Measurements from ENCODE around the gene ECE2.
A peak's percentile ranks its signal among the peaks of the same experiment; 100 is the strongest.

ECE2 gene

GRCh38 chr3:184320104-184320445, 44.3 kb downstream of the ECE2 start:
- H3K27me3 ChIP-seq = no peaks in the 10 kb centered on the region
- H3K9ac ChIP-seq = peak overlapping the region in 6 of 11 experiments; percentile 24 to 56 (median 47); a peak in 7 of 22 replicates
- peak overlapping the region in 1 of 10 experiments; percentile 28; a peak in 2 of 20 replicates for H3K4me3 ChIP-seq
- H4K20me1 ChIP-seq = peaks cover 91 to 100% (median 99%) of the 10 kb centered on the region in 11 experiments
- peak overlapping the region in 6 of 11 experiments; percentile 44 to 98 (median 89); a peak in 9 of 22 replicates for H3K4me2 ChIP-seq
- peak overlapping the region in 7 of 11 experiments; percentile 36 to 70 (median 54); a peak in 11 of 22 replicates for H3K27ac ChIP-seq
- peaks cover 35 to 64% (median 46%) of the 10 kb centered on the region in 10 experiments for H3K4me1 ChIP-seq
- no peak for TF ChIP-seq Cebpa-rat (IDR thresholded peaks at IDR 0.05)
- no peaks in the 10 kb centered on the region for H3K9me3 ChIP-seq (replicated peaks in 1 of 11)
- H3K36me3 ChIP-seq = peaks cover 78 to 93% (median 92%) of the 10 kb centered on the region in 11 experiments

- peaks cover 26 to 55% (median 36%) of the 10 kb centered on the region in 10 experiments for H3K4me1 ChIP-seq
- H3K36me3 ChIP-seq = peaks cover 89 to 99% (median 98%) of the 10 kb centered on the region in 11 experiments
- peak overlapping the region in 2 of 11 experiments; percentile 22 to 25; a peak in 2 of 22 replicates for H3K4me2 ChIP-seq
- no peaks in the 10 kb centered on the region for H3K27me3 ChIP-seq
- no peaks in the 10 kb centered on the region for H3K9me3 ChIP-seq (replicated peaks in 1 of 11)
- no peak overlapping the region for H3K27ac ChIP-seq
- no peak for TF ChIP-seq Cebpa-rat (IDR thresholded peaks at IDR 0.05)
- peak overlapping the region in 1 of 11 experiments; percentile 13; a peak in 1 of 22 replicates for H3K9ac ChIP-seq
- no peak overlapping the region for H3K4me3 ChIP-seq
- H4K20me1 ChIP-seq = peaks cover 98 to 100% (median 99%) of the 10 kb centered on the region in 11 experiments
Measured at GRCh38 chr3:184321666-184322065, 45.8 kb downstream of the ECE2 start.

- 0 out of 22 replicates have a peak, but pooled peaks of 1 of the 11 experiments have one; percentile 7 for TF ChIP-seq Cebpa-rat (IDR thresholded peaks at IDR 0.05)
- no peak overlapping the region for H3K27ac ChIP-seq
- no peak overlapping the region for H3K4me2 ChIP-seq
- H3K4me1 ChIP-seq = peaks cover 13 to 43% (median 24%) of the 10 kb centered on the region in 10 experiments; a peak in 19 of 20 replicates
- H3K9ac ChIP-seq = no peak overlapping the region
- H3K27me3 ChIP-seq = no peaks in the 10 kb centered on the region
- peaks cover 89 to 99% (median 98%) of the 10 kb centered on the region in 11 experiments for H3K36me3 ChIP-seq
- no peak overlapping the region for H3K4me3 ChIP-seq
- no peaks in the 10 kb centered on the region for H3K9me3 ChIP-seq (replicated peaks in 1 of 11)
- peaks cover 98 to 100% (median 99%) of the 10 kb centered on the region in 11 experiments for H4K20me1 ChIP-seq
Measured at GRCh38 chr3:184322731-184323487, 47.1 kb downstream of the ECE2 start.

- Histone ChIP-seq H3K4me3 (no peak overlapping the region), H3K9me3 (replicated peaks in 1 of 11) (no peaks in the 10 kb centered on the region), H4K20me1 (peaks cover 98 to 100% (median 99%) of the 10 kb centered on the region in 11 experiments), H3K9ac (no peak overlapping the region), H3K4me2 (no peak overlapping the region), H3K36me3 (peaks cover 89 to 99% (median 98%) of the 10 kb centered on the region in 11 experiments), H3K27me3 (no peaks in the 10 kb centered on the region), H3K27ac (no peak overlapping the region), H3K4me1 (peaks cover 5 to 35% (median 16%) of the 10 kb centered on the region in 10 experiments; a peak in 19 of 20 replicates)
- no peak for TF ChIP-seq Cebpa-rat (IDR thresholded peaks at IDR 0.05)
Measured at GRCh38 chr3:184323696-184324095, 47.9 kb downstream of the ECE2 start.

GRCh38 chr3:184325269-184325668, 49.4 kb downstream of the ECE2 start:
- H3K4me2 ChIP-seq = no peak overlapping the region
- H3K4me1 ChIP-seq = peaks cover 0 to 20% (median 3%) of the 10 kb centered on the region in 10 experiments; a peak in 9 of 20 replicates
- no peak for TF ChIP-seq Cebpa-rat (IDR thresholded peaks at IDR 0.05)
- H3K9me3 ChIP-seq (replicated peaks in 1 of 11) = no peaks in the 10 kb centered on the region
- no peak overlapping the region for H3K4me3 ChIP-seq
- no peak overlapping the region for H3K9ac ChIP-seq
- H3K36me3 ChIP-seq = peaks cover 99 to 100% (median 100%) of the 10 kb centered on the region in 11 experiments
- H3K27ac ChIP-seq = no peak overlapping the region
- no peaks in the 10 kb centered on the region for H3K27me3 ChIP-seq
- peaks cover 92 to 100% (median 100%) of the 10 kb centered on the region in 11 experiments for H4K20me1 ChIP-seq

- Histone ChIP-seq H3K9ac (no peak overlapping the region), H3K9me3 (replicated peaks in 1 of 11) (no peaks in the 10 kb centered on the region), H3K4me1 (peaks cover 0 to 15% (median 0%) of the 10 kb centered on the region in 10 experiments; a peak in 8 of 20 replicates), H3K27me3 (no peaks in the 10 kb centered on the region), H3K4me2 (no peak overlapping the region), H4K20me1 (peaks cover 90 to 100% (median 100%) of the 10 kb centered on the region in 11 experiments), H3K4me3 (no peak overlapping the region), H3K27ac (no peak overlapping the region), H3K36me3 (peaks cover 100% of the 10 kb centered on the region in 11 experiments)
- TF ChIP-seq Cebpa-rat (IDR thresholded peaks at IDR 0.05) = no peak
Measured at GRCh38 chr3:184325715-184326369, 50.0 kb downstream of the ECE2 start.

GRCh38 chr3:184327171-184327570, 51.3 kb downstream of the ECE2 start:
- Histone ChIP-seq H3K27ac (no peak overlapping the region), H3K4me2 (no peak overlapping the region), H3K36me3 (peaks cover 100% of the 10 kb centered on the region in 11 experiments), H3K4me1 (peaks cover 0 to 7% (median 0%) of the 10 kb centered on the region in 10 experiments; a peak in 1 of 20 replicates), H3K27me3 (no peaks in the 10 kb centered on the region), H4K20me1 (peaks cover 90 to 100% (median 100%) of the 10 kb centered on the region in 11 experiments), H3K9ac (no peak overlapping the region), H3K4me3 (no peak overlapping the region), H3K9me3 (replicated peaks in 1 of 11) (no peaks in the 10 kb centered on the region)
- TF ChIP-seq Cebpa-rat (IDR thresholded peaks at IDR 0.05) = no peak

- Histone ChIP-seq H3K36me3 (peaks cover 100% of the 10 kb centered on the region in 11 experiments), H3K4me2 (no peak overlapping the region), H3K27me3 (no peaks in the 10 kb centered on the region), H3K9ac (no peak overlapping the region), H3K4me1 (peaks cover 0 to 12% (median 0%) of the 10 kb centered on the region in 10 experiments; a peak in 2 of 20 replicates), H3K9me3 (replicated peaks in 1 of 11) (no peaks in the 10 kb centered on the region), H3K27ac (no peak overlapping the region), H4K20me1 (peaks cover 90 to 100% (median 100%) of the 10 kb centered on the region in 11 experiments), H3K4me3 (no peak overlapping the region)
- no peak for TF ChIP-seq Cebpa-rat (IDR thresholded peaks at IDR 0.05)
Measured at GRCh38 chr3:184328516-184328915, 52.7 kb downstream of the ECE2 start.
